CD4-positive, alpha-beta T cell treated with Interleukin-2 at 100 ng/mL for 4 hours (primary cell): Measurements from ENCODE around the gene SMCO4.
A peak's percentile ranks its signal among the peaks of the same experiment; 100 is the strongest.
"Not testable (repeated sequence)": the region's sequence is repeated elsewhere in the genome, so short reads cannot be mapped to it uniquely, and the experiment has no call there.

Experiments
- DNase-seq: peaks from one replicate; pipeline ENCODE4 v3.0.0-alpha.2; 2020; ENCODE audit warnings: low spot score

SMCO4 gene

DNA sequence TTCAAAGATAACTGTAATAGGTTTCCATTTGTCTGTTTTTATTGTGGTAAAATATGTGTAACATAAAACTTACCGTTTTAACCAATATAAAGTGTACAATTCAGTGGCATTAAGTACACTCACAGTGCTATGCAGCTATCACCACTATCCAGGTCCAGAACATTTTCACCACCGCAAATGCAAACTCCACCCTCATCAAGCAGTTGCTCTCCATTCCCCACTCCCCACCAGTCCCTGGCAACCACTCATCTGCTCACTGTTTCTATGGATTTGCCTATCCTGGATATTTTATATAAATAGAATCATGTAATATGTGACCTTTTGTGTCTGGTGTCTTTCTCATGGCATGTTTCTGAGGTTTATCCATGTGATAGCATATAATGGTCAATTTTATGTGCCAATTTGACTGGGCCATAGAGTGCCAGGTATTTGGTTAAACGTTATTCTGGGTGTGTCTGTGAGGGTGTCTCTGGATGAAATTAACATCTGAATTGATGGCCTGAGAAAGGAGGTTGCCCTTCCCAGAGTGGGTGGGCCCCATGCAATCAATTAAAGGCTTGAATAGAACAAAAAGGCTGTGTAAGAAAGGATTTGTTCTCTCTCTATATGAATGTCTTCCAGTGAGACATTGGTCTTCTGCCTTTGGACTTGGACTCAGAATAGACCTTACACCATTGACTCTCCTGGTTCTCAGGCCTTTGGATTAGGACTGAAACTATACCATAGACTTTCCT lies 17.2 kb upstream of the SMCO4 start:
- no peak for DNase-seq

DNA sequence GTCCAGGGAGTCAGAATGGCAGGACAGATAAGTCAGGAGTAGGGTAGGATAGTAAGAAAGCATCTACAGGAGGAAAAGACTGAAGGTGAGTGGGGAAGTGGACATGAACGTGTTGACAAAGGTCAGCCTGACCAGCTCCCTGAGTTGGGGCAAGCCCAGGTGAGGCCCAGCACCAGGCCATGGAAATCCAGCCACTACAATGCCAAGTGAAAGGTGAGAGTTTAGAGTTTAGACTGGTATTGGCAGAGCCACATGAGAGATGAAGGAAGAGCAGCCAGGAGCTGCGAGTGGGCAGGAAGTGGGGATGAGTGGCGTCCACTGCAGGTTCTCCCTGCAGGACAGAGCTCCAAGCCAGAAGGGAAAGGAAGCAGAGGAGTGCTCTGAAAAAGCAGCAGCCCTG lies 16.5 kb upstream of the SMCO4 start:
- DNase-seq, result no peak

DNA sequence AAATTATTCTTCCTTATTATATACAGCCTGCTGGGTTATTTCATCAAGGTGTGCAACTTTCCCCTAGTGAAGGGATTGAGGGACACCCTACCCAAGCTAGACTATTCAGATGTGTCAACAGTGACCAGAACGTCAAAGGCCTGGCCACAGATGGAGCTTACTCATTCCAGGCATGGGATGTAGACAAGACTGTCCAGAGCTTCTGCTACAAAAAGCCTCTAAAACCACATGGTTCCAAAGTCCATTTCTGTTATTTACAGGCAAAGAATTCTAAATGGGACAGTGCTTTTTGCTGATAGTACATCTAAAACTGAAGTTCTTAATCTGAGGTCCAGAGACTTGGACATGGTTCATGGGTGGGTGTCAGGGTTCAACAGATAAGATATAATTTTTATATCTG lies 9.7 kb upstream of the SMCO4 start:
- DNase-seq, result no peak

DNA sequence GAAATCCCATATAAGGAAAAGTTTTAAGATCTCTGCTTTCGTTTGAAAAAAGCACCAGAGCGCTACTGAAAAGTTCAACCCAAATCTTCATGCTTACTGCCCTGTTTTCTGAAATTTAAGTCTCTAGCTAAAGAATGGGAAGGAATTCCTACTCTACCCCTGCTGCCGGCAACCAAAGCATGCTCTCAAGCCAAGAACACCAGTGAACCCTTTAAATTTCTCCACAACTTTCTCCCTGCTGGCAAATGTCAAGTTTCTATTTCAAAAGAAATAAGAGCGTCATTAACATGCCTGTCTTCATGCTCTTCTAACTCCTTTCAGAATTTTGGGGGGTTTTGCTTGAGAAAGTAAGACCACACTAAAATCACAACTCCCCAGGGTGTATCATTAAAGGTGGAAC lies 6.8 kb upstream of the SMCO4 start:
- no peak for DNase-seq

DNA sequence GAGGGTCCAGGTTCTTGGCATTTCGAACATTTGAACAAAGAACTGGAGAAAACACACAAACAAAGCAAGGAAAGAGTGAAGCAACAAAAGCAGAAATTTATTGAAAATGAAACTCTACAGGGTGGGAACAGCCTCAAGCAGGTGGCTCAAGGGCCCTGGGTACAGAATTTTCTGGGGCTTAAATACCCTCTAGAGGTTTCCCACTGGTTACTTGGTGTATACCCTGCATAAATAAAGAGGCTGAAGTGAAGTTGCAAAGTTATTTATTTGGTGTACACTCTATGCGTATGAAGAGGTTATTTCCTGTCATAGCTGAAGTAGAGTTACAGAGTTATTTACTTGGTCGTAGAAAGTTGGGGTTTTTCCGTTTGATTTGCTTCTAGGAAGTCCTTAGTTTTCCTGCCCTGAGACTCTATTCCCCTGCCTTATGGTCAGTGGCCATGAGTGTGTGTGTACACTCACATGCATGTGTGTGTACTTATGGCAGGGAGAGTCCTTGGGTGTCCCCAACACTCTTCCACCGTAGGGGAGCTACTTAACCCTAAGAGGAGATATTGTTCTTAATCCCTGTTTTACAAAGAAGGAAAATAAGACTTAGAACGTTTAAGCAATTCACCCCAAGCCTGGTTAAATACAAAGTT lies 5.6 kb upstream of the SMCO4 start:
- DNase-seq, result no peak

DNA sequence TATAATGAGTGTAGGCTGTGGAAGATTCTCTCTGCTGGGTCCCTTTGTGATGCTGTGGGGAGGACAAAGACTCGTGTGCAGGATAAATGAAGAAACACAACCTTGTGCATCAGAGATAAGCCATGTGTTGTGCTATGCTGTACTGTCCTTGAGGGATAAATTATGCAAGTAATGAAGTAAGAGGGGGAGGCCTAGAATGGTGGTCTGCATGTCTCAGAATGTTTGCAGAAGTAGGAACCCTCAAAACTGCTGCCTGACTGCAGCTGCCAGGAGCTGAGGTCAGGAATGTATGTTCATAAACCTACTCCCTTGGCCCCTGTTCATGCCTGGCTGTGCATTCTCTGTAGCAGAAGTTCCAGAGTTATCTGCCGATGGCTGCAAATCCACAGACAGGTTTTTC lies 4.6 kb upstream of the SMCO4 start:
- DNase-seq, result no peak

DNA sequence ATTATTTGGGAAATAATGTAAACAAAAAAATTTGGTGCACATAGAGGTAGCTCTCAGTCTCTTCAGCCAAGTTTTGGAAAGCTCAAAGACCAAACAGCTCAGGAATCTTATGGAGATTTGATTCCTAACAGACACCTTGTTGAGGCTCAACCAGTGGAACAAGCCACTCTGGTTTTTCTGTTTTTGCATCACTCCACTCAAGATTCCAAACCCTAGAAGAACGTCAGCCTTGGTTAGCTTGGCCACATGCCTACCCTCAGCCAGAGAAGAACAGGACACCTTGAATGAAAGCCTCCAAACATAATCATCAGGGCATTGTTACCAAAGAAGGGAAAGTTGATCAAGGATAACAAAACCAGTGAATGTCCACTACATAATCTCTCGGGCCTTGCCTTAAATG lies 3.8 kb upstream of the SMCO4 start:
- DNase-seq, result no peak

DNA sequence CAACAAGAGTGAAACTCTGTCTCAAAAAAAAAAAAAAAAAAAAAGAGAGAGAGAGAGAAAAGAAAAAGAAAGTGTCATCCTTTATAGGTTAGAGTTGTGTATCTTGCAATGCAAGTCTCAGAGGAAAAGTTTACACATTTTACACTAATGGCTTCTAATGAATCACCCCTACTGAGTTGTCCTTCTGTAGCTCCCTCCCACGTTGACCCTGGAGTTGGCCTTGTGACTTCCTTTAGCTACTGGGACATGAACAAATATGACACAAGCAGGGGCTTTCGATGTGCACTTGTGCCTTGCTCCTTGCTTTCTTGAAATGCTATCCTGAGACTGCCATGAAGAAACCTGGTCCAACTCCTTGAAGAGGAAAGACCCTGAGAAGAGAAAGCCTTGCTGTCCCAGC lies 2.4 kb upstream of the SMCO4 start:
- no peak for DNase-seq

DNA sequence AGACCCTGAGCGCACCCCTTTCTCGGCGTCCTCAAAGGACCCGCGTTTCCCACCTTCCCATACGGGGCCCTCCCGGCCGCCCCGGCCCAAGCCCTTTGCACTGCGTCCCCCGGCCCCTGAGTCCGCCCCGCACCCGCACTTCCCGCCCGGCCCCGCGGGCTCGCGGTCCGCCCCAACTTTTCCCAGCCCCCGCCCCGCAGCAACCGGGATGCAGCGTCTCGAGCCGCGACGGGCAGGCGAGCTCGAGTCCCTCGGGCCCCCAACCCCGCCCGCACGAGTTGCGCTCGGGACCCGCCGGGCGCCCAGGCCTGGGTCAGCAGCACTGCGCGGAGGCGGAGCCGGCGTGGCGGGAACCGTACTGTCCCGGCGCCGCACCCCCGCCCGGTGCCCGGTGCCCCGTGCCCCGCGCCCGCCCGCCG lies 371 bp downstream of the SMCO4 start:
- no peak for DNase-seq

DNA sequence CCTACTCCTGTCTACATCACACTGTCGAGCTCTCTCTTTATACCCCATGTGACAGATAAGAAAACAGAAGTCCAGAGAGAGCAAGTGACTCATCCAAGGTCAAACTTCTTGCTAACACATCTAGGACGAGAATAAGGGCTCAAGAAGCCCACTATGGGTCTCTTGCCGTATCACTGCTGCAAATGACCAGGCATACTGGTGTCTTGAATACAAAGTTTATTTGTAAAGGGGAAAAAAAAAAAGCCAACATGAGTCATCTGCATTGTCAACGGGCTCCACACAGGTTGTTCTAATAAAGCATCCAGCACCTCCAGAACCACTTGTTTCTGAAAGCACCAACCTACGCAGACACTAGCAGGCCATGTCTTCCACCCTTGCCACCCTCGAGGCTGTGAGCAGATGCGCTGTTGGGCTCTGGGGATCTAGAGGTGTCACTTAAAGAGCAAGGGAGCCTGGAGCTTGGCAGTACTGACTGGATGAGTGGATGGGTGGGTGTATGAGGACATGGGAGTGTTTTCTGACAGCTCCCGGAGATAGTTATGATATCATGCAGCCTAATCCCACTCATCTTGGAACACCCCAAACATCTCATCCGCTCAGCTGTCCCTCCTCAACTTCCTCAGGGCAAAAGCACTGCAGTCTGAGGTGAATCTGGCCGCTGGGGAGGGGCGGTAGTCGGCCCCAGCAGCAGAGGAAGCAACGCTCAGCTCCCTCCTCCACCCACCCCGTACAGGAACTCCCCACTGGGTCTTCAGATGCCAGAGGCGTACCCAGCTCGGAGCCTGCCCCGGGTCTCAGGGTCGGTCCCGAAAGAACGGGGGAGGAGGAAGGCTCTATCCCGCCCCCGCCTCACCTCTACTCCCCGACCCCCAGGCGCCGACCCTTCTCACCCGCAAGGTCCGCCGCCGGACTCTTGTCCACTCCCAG lies 1.0 kb downstream of the SMCO4 start:
- DNase-seq, result peak; percentile 31

DNA sequence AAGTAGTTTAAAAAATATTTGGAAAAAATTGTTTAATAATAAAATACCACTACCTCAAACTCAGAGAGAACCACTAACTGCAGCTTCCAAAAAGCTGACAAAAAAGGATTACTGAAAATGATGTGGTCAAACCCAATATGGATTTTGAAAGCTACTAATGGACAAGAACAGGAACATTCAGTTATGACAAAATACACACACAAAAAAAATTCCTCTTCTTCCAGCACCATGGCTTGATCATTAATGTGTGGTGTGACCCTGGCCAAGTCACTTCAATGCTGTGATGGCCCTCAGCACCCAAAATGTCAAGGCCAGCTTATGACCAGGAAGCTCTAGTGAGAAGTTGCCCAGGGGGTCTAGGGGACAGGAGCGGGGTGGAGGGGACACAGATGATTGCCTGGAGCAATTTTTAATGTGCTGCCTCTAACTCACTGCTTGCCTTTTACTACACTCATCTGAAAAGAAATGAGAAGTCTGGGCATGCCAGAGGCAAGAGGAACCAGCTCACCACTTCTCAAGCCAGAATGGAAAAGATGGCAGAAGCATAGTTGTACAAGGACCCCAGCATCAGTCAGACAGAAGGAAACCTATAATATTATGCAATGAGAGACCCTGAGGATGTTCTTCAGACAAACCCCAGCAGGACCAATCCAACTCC lies 2.2 kb downstream of the SMCO4 start:
- no peak for DNase-seq

DNA sequence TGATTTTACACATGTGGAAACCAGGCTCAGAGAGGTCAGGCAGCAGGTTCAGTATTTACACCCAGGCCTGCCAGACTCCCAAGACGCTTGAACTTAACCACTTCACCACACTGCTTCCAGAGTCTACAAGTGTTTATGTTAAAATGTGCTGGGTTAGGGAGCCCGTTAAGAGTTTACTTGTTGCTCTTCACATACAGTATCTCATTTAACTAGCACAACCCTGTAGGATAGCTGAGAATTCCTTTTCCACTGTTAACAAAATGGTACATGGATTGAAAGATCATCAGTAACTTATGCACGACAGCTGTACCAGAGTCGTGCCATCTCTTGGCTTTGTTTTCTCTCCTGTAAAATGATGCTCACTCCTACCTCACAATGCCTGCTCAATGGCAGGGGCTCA lies 2.9 kb downstream of the SMCO4 start:
- no peak for DNase-seq

DNA sequence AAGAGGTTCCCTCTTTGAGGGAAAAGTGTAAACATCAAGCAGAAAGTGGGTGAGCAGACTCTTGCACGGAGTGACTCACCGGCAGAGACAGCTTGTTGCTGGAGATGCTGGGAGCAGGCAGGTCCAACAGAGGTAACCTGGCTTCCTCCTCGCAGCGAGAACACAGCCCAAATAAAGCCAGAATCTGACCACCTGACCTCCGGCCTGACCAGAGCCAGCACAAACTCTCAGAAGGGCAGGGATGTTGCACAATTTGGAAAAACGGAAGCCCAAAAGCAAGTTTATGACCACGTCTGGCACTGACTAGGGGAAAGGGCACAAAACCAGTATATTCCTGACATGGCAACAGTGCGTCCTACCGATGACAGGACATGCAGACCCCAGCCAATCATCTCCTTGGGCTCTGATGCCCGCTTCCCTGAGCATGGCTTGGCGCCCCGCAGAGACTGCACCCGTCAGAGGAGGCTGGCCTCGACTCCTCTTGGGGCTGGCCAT lies 5.4 kb downstream of the SMCO4 start:
- no peak for DNase-seq

DNA sequence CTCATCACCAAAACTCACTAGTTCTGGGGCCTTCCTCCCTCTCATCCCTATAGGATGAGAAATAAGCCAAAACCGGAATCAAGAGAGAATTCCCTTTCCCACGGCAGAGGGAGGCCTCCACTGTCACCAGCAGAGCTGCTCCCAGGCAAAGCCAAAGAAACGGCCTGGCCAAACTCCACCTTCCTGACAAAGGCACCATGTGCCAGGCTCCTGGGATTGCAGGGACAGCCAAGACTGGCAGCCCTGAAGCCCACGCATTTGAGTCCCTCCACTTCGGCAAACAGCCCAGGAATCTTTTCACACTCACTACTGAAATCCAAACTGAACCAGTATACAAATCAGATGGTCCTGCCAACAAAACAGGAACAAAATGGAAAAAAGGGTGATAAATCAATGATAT lies 6.1 kb downstream of the SMCO4 start:
- DNase-seq, result no peak

DNA sequence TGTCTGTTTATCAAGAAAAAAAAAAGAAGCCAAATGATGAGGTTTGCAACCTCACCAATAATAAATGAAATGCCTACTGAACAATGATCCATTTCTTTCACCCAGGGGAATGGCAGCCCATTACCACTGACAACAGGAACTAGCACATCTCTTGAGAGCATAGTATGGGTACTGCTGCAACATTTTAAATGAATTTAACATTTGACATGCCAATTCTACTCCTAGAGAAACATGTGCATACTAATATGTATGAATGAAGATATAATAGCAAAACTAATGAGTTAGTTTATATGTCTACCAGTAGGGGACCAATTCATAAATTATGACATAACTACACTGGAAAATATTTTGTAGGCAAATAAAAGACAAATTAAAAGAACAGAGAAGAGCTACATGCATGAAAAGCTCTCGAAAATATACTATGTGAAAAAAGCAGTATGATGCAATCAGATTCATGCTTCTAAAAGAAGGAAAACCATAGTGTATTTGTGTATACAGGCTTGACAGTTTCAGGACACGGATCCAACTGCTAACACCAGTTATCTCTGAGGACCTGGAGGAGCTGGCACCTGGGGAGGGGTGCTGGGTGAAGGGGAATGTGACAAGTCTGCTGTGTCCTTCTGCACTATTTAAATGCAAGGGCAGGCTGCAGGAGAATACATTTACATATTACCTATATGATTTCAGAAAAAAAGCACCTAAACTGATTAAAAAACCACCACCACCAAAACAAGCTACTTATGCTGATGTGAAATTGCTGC lies 6.9 kb downstream of the SMCO4 start:
- DNase-seq, result no peak

DNA sequence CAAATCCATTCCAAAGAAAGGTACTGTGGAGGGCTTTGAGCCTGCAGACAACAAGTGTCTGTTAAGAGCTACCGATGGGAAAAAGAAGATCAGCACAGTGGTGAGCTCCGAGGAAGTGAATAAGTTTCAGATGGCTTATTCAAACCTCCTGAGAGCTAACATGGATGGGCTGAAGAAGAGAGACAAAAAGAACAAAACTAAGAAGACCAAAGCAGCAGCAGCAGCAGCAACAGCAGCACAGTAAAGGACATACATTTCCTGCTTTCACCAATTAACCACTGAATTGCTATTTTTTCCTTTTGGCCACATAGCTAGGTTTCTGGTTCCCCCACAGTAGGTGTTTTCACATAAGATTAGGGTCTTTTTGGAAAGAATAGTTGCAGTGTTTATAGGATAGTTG lies 7.6 kb downstream of the SMCO4 start:
- DNase-seq, result not testable (repeated sequence)

DNA sequence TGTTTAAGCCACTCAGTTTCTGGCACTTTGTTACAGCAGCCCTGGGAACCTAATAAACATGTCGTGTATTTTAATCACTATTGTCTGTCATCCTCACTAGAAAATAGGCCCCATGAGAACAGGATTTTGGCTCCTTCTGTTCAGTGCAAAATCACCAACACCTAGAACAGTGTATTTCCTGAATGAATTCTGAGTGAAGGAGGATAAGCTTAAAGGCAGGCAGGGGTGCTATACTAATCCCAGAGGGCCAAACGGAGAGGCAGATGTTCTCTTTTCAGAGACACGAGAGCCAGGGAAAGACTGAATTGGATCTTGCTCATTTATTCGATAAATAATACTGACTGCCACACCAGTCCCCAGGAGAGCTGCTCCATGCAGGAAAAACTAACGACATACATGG lies 10.4 kb downstream of the SMCO4 start:
- no peak for DNase-seq

DNA sequence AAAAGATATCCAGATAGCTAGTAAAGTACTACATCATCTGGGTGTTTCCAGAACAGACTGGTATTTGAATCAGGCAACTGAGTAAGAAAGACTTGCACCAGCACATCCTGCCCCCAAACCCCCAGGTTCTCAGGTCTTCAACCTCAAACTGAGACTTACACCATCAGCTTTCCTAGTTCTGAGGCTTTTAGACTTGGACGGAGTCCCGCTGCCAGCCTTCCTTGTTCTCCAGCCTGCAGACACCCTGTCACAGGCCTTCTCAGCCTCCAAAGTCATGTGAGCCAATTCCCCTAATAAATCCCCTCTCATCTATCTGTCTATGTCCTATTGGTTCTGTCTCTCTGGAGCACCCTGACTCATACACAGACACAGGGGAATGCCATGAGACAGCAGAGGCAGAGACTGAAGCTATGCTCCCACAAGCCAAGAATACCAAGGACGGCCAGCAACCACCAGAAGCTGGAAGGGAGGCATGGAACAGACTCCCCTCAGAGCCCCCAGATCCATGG lies 10.9 kb downstream of the SMCO4 start:
- no peak for DNase-seq

DNA sequence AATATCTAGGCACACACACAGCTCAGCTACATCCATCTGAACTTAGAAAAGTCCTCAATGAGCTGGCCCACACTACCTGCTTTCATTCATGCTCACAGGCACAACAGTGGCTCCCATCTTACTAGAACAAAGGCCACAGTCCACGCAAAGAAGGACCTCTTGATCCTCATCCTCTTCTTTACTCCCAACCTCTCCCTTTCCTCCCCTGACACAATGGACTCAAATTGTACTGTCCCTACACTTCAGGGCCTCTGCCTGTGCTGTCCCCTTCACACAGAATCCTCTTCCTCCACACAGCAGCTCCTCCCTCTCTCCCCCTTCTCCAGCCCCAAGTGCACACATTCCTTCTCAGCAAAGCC lies 12.7 kb downstream of the SMCO4 start:
- no peak for DNase-seq

DNA sequence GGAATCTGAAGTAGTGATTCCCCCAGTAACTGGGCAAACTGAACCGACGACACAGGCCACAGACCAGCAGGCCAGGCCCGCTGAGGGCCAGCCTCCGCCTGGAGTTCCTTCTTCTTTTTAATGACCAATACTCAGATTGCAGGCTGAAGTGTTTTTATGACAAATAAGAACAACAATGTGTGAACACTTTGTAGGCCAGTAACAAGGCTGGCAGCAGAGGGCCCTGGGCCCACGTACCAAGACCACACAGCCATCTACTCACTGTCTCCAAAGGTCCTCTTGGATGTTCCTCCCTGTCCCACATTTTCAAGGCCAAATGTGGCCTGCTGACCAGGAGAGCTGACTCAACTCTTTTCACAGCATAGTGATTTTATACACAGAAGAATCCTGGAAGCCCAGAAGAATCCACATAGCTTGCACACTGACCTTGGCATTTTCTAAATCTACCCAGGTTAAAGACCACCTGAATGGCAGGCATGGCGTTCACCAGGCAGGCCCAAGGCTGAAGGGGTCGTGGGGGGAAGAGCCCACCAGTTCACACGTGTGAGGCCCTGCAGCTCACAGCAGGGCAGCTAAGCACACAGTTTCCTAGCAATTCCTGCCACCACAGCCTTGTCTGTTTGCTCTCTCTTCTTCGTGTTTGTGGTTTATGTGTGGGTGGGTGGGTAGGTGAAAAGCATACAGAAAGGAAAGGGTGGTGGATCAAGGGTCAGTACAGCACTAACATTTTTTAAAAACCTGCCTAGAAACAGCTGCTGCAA lies 13.3 kb downstream of the SMCO4 start:
- DNase-seq, result no peak
